GM21529 (cell line): ENCODE measurements around the gene WNT3A.

ENCODE experiments used
- ATAC-seq: cut with Tn5 transposase; IDR thresholded peaks from one replicate; pipeline ENCODE4 v1.9.1; 2021; ENCODE audit not compliant: unreplicated experiment

WNT3A gene

DNA sequence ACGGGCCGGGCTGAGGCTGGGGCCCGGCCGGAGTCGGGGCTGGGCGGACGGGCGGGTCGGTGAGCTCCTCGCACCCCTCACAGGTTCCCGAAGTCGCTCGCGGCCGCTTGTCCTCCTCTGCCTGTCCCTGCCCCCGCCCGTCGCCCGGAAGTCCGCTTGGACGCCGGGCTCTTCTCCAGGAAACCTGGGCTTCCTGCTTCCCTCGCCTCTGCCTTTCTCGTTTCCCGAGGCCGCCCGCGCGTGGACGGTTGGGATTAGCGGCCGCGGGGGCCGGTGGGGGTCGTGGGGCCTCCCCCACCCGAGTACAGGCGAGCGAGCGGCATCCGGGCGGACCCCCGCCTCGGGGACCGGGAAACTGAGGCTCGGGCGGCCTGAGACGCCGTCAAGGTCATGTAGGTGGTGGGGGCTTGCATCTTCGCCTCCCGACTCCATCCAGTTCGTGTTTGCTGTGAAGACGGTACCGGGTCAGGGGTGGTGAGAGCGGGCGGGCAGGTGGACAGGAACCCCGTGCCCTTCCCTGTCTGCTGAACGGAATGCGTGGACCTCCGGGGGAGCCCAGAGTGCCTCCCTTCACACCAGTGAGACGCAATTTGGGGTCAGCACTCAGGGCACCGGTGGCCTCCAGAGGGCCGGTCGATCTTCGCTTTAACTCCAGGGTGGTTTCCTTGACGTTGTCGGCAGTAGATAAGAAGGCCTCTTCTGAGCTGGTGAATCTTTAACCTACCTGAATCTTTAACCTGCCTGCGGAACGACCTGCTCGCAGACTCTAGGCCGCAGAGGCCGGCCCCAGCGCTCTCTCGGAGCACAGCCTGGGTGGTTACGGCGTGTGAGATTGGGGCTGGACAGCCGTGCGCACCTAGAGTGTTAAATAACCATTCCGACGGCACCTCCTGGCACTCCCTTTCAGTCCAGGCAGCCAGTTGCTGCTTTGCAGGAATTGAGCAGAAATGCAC, 76.4 kb downstream of the WNT3A start:
- peak; percentile 22 for ATAC-seq

DNA sequence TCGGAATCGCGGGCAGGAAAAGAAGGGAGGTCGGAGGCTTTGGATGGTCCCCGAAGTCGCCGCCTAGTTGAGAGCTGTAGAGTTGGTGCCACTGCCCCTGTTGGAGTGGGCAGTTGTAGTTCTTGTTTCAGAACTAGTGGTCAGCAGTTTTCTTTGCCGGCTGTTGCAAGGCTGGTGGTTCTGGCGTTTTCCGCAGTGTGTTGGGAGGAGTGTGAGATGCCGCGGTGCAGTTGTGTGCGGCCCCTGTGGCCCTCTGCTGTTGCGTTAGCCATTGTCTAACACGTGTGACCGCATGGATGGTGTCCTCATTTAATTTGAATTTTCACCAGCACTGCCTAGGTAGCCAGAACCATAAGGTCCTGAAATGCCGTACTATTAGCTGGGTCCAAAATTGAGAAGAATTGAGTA, 77.1 kb downstream of the WNT3A start:
- no peak for ATAC-seq

DNA sequence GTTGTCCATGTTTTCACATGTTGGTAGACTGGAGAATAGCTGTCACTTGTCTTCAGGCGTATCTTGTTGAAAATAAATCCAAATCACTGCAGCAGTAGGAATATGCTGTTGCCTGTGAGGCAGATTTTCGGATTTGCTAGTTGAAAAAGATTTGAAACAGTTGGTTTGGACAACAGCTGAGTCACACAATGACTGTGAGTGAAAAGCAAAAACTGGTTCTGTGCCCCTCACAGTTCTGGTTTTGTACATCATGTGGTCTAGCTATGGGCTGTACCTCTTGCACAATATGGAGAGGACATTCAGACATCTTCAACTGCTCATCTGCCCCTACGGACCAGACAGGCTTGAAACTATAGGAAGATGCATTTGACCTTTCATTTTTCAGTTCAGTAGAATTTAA, 77.5 kb downstream of the WNT3A start:
- no peak for ATAC-seq

DNA sequence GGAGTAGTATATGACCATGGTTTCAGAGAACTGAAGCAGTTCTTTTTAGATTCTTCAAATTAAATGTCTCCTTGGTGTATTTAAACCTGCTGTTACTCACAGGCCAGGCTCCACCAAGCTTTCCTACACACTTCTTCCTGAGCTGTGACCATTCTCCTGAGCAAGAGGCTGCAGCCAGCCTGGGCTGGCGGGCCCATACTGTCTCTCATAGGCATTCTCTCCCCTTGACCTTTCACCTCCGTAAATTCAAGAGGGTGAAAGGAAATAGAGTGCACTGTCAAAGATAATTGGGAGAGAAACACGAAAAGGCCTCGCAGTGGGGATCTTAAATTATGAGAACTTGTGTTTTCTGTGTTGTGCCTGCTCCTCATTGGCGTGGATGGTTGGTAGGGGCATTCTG, 78.0 kb downstream of the WNT3A start:
- ATAC-seq = no peak

DNA sequence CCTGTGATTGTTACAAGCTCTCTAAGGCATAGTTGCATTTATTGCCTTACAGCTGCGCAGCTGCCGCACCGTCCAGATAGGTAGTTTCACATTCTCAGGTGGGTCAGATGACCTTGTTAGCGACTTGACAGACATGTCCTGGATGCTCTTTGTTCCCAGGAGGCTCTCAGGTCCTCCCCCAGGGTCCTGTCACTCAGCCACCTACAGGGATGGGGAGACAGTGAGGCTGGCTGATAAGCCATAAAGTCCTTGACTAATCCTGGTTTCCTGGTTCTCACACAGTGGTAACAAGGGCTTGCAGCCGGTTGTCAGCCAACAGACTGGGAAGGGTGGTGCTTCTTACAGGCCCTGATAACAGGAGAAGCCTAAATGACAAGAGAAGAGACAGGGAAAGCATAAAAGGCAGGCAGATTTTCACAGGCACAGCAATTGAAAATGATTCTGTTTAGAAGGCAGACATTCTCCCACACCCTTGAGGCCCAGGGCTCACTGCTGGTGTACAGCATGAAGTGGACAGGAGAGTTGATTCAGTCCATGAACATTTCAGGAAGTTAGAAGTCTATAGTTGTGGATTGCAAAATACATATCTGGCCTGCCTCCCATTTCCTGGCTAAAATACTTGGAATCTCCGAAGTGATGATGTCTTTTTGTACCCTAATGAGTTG, 78.6 kb downstream of the WNT3A start:
- no peak for ATAC-seq

DNA sequence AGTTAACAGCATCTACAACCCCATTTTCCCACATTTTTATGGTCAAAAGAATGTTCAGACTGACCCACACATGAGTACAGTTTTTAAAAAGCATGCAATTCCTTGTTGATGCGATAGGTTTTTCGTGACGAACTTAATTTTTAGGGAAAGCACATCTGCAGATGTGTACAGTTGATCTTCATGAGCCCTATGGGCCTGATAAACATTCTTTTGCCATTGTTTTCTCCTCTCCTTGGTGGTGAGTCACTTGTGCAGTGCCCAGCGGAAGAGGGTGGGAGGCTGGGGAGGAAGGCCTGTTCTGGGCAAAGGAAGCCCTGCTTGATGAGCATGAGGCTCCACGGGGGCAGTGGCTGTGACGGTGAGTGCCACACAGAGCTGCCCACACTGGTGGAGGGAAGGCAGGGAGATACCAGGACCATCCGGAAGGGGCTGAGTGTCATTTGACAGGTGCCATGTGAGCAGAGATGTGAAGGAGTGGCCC, 81.0 kb downstream of the WNT3A start:
- ATAC-seq = no peak

DNA sequence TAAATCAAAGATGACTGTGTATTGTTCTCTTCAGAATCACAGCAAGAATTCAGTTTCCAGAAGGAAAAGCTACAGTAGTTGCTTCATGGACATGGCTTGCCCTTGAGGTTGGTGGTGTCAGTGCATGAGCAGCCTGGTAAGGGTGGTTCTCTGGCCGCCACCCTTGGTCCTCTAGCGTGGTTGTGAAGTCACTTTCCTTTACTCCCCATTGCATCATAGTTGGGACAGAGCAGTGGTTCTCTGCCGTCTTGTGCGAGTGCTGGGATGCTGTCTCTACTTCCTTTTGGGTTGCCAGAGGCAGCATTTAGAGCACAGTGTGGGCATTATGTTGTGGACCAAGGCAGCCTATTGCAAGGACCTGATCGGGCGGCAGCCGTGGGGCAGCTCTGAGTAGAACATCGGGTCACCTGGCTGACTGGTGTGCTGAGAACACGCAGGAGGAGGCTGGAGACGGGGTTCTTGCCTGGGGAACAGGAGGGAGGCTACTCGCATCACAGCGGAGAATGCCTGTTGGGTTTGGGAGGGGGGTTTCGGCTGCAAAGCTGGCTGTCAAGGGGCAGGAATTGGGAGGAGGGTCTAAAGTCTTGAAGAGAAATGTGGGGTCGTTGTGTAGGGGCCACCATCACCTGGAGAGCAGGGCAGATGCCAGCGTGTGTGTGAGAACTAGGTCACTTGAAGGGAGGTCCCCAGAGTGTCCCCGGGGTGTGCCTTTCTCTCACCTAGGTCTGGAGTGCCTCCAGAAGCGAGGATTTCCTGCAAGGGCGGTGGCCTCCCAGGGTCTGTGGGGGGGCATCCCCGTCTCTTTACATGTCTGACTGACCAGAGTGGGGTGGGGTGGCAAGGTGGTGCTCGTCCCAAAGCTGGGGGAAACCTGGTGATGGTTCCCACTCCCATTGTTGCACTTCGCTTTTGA, 82.0 kb downstream of the WNT3A start:
- ATAC-seq = no peak

DNA sequence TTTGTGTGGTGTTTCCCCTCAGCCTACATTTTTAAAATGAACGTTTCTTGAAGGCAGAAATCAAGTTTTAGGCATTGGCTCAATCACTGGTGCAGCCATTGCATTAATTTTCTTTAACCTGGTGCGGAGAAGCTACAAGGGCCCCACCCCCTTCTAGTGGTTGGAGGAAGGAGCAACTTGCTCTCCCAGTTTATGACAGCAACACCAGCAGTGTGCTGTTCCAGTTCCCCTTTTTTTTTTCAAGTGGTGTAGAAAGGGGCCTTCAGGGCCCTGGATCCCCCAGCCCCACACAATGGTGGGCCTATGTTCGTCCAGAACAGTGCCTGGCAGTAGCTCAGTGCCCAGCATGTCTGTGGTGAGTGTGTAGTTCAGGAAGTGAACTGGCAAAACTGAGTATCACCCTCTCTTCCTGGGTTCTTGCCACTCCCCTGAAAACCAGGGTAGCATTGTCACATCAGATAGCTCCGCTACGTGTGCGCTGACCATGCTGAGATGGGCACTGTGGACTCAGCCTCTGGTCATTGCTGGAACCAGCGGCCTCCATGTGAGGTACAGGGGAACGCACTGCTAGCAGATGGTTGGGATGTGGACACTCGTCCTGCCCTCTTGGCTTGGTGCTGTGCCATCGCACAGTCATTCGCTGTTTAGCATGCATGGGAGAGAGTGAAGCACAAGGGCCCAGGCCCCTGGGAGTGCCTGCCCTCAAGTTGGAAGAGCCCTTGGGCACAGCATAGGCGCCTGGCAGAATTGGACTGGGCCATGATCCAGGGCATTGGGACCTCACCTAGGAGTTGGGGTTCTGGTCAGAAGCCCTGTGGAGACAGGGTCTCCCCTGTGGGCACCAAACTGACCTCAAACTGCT, 83.0 kb downstream of the WNT3A start:
- no peak for ATAC-seq

DNA sequence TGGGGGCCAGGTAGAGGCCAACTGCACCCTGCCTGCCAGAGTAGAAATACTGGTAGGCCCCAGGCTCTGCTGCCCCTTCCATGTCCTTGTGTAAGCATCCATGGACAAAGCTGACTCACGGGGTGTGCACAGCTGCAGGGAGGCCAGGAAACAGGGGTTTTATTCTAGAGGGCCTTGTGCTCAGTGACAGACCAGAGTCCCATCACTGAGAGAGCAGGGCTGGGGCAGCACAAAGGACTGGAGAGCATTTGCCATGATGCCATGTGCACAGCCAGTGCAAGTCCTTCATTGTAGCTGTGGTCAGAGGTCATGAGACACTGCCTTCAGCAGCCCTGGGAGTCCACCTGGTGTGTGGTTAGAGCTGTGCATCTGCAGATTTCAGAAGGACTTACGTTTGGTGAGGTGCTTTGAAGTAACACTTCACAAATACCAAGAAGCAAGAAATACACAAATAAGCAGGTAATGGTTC, 83.8 kb downstream of the WNT3A start:
- ATAC-seq = no peak

DNA sequence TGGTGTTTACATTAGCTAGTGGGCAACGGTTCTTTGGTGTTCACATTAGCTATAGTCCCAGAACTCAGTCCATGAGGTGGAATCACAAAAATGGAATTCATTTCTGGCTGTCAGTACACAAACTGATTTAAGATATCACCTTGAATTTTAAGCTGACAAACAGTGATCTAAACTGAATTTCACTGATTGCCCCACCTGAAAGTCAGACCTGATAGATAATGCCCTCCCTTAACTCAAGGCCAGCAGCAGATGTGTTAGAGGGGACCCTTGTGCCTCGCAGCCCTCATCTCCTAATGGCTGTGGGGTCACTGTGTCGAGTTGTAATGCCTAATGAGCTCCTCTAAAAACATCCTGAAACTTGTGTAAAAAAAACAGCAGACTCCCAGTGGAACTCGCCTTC, 84.3 kb downstream of the WNT3A start:
- ATAC-seq = no peak

DNA sequence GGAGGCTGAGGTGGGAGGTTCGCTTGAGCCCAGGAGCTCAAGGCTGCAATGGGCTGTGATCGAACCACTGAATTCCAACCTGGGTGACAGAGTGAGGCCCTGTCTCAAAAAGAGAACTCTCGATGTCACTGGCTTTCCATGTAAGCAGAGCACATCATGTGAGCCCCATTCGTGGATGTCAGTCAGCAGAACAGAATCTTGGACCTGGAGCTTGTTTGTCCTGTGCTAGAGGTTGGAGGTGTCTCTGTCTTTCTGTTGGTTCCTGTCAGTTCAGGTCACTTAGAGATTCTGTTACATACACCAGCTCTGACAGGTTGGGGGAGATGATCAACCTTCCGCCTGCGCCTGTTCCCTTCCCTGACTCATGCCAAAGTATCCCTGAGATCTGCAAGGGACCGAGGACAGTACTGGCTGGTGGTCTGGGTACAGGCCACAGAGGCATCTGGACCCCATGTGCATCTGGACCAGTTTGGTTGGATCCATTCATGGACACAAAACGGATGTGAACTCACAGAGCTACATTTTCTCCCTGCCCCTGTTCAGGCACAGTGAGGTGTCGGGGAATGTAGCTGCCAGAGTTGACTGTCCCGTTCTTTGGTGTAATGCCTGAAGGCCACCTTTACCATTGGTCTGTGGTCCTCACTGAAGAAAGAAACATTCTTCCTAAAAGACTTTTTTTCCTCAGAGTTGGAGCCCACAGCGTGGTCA, 85.7 kb downstream of the WNT3A start:
- ATAC-seq = no peak

DNA sequence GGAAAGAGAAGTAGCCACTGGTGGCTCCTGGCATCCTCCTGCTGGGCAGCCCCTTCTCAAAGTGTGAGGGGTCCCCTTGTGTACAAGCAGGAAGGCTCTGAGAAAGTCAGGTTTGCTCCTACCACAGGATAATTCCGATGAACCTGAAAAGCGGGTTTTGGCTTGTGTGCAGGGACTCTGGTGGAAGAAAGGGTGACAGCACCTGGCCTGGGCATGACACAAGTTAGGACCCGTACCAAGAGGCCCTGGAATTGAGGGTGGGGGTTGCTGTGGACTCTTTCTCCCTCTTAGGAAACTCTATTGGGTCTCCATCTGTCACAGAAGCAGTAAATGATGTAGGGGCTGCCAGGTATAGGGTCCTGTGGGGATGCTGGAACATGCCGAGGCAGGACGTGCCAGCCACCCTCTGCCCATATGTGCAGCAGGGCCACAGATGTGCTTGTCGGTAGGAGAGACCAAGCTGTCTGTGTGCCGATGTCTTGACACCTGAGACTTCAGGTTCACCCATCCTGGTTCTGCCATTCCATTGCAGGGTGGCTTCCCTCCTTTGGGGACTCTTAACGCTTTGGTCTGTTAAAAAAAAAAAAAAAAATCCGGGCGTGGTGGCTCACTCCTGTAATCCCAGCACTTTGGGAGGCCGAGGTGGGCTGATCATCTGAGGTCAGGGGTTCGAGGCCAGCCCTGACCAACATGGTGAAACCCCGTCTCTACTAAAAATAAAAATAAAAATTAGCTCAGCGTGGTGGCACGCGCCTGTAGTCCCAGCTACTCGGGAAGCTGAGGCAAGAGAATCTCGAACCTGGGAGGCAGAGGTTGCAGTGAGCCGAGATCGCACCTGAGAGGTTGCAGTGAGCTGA, 86.5 kb downstream of the WNT3A start:
- no peak for ATAC-seq

DNA sequence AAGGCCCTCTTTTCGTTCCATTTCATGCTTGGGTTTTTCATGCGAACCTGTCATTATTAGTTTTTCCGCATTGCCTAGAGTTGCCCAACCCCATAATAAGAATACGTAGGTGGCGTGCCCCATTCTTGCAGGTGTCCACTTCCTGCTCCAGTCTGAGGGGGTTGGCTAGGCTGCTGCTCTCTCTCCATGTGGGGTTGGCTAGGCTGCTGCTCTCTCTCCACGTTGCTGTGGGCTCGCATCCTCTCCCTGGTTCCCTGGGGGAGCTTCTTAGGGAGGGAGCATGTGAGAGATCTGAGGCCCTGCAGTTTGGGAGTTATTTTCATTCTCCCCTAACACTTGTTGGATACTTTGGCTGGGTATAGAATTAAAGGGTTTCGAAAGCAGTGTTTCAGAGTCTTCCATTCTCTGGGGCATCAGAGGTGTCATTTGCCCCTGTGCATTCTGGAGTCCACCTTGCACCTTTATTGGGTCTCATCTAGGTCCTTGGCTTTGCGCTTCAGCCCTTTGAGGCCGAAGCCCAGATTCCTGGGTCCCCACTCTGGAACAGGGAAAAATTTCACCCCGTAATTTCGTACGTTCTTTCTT, 87.7 kb downstream of the WNT3A start:
- ATAC-seq = no peak

DNA sequence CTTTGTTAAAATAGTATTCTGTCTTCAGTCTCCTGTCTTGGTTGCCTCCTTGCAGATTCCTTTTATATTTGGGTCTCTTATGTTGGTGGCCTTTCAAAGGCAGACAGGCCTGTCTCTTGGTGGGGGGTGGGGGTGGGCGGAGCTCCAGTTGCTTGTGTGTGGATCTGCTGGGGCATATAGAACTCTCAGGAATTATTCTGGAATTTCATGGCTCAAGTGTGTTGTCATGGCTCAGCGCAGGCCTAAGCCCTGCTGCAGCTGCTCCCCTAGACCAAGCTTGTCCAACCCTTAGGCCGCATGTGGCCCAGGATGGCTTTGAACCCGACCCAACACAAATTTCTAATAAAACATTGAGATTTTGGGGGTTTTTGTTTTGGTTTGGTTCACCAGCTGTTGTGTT, 88.4 kb downstream of the WNT3A start:
- ATAC-seq = no peak

DNA sequence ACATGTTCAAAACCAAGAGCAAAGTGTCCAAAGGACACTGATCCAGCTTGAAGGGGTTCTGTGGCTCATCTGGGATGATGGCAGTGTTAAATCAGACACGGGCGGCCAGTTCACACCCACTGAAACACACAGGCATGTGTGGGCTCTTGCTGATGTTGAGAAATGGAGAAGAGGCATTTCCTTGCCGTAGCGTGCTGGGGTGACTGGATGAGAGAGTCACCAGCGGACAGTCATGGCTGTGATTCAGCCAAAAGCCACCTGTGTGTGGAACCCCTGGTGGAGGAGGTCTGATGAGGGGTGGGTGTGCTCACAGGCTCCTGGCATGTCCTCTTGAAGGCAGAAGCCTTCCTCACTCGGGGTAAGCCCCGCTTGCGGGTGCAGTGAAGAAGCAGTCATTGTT, 89.1 kb downstream of the WNT3A start:
- no peak for ATAC-seq

DNA sequence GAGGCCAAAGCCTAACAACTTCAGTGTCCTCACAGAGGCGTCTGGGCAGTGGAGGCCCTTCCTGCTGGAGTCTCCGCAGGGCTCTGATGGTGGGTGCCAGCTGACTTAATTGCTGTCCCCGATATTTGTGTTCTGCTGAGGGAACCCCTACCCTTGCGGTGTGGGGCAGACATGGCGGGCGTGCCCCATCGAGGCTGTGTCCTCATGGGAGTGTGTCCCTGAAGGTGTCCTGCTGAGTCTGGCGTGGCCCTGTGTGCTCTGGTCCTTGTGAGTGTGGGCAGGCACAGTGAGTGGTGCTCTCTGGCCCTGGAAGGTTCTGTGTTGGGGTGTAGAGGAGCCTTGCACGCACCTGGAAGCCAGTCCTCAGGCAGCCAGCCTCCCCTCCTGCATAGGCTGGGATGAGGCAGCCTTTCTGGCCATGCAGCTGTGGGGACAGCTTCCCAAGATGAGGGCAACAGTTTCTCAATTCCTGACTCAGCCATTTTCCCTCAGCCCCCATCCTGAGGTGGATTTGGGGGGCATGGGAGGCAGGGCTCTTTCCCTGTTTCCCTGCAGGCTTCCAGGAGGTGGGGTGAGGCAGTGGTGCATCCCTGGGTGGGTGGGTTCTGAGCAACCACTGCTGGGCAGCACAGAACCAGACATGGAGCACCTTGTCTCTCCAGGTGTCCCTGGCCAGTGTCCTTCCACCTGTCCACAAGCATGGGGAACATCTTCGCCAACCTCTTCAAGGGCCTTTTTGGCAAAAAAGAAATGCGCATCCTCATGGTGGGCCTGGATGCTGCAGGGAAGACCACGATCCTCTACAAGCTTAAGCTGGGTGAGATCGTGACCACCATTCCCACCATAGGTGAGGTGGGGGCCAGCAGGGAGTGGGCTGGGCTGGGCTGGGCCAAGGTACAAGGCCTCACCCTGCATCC, 89.9 kb downstream of the WNT3A start:
- no peak for ATAC-seq
